ENCODE data around the gene COL4A1. TPM values are rescaled to one million over a fixed set of nuclear protein-coding genes. Genes with fewer than 3 reads are reported as not detected.

COL4A1 gene
- total RNA-seq, 1 donor from 2014 or later = 107 TPM

GRCh38 chr13:110225003-110225402 is 82.0 kb downstream of the COL4A1 start:
- intact Hi-C loops (cut with DNase I) = no loop called here
- no peak for DNase-seq
- no peak for ATAC-seq (ENCODE audit: poor library complexity)

GRCh38 chr13:110224519-110224918 is 82.4 kb downstream of the COL4A1 start:
- no peak for ATAC-seq (ENCODE audit: poor library complexity)
- no peak for DNase-seq
- intact Hi-C loops (cut with DNase I) = loop anchor here (5.0 kb wide), 2 partner anchors 83 to 188 kb away; partner anchors contain the start of genes COL4A1 and COL4A2

GRCh38 chr13:110221406-110222117 is 85.4 kb downstream of the COL4A1 start:
- intact Hi-C loops (cut with DNase I) = loop anchor here (5.0 kb wide), 2 partner anchors 86 to 191 kb away; partner anchors contain the start of genes COL4A1 and COL4A2
- peak; percentile 54 for ATAC-seq (ENCODE audit: poor library complexity)
- no peak for DNase-seq

- intact Hi-C loops (cut with DNase I) = loop anchor here (5.0 kb wide), 2 partner anchors 87 to 192 kb away; partner anchors contain the start of genes COL4A1 and COL4A2
- ATAC-seq (ENCODE audit: poor library complexity) = no peak
Observed at GRCh38 chr13:110220471-110220870, 86.5 kb downstream of the COL4A1 start.

GRCh38 chr13:110218581-110219201 is 88.3 kb downstream of the COL4A1 start:
- ATAC-seq (ENCODE audit: poor library complexity) (no peak), DNase-seq (no peak)
- intact Hi-C loops (cut with DNase I) = no loop called here

More at GRCh38 chr13:110220471-110220870, 86.5 kb downstream of the COL4A1 start:
- no peak for DNase-seq

GRCh38 chr13:110217811-110218210 is 89.1 kb downstream of the COL4A1 start:
- DNase-seq (no peak), ATAC-seq (ENCODE audit: poor library complexity) (no peak)
- intact Hi-C loops (cut with DNase I) = no loop called here

GRCh38 chr13:110217085-110217484 is 89.9 kb downstream of the COL4A1 start:
- no peak for DNase-seq
- intact Hi-C loops (cut with DNase I) = no loop called here
- ATAC-seq (ENCODE audit: poor library complexity) = peak; percentile 14

- no peak for DNase-seq
Observed at GRCh38 chr13:110216398-110217041, 90.4 kb downstream of the COL4A1 start.

GRCh38 chr13:110216006-110216397 is 91.0 kb downstream of the COL4A1 start:
- DNase-seq (no peak), ATAC-seq (ENCODE audit: poor library complexity) (peak; percentile 26)
- intact Hi-C loops (cut with DNase I) = no loop called here

More at GRCh38 chr13:110216398-110217041, 90.4 kb downstream of the COL4A1 start:
- intact Hi-C loops (cut with DNase I) = no loop called here
- peak; percentile 65 for ATAC-seq (ENCODE audit: poor library complexity)

GRCh38 chr13:110215606-110216005 is 91.4 kb downstream of the COL4A1 start:
- intact Hi-C loops (cut with DNase I) = no loop called here
- ATAC-seq (ENCODE audit: poor library complexity) = peak; percentile 14
- no peak for DNase-seq

GRCh38 chr13:110214637-110215036 is 92.3 kb downstream of the COL4A1 start:
- ATAC-seq (ENCODE audit: poor library complexity) (no peak), DNase-seq (no peak)
- intact Hi-C loops (cut with DNase I) = no loop called here

GRCh38 chr13:110213461-110214074 is 93.4 kb downstream of the COL4A1 start:
- ATAC-seq (ENCODE audit: poor library complexity) = no peak
- intact Hi-C loops (cut with DNase I) = no loop called here
- DNase-seq = no peak

GRCh38 chr13:110212529-110212928 is 94.4 kb downstream of the COL4A1 start:
- ATAC-seq (ENCODE audit: poor library complexity) (no peak), DNase-seq (no peak)
- intact Hi-C loops (cut with DNase I) = no loop called here

GRCh38 chr13:110211735-110212134 is 95.2 kb downstream of the COL4A1 start:
- intact Hi-C loops (cut with DNase I) = no loop called here
- DNase-seq = no peak
- no peak for ATAC-seq (ENCODE audit: poor library complexity)

- intact Hi-C loops (cut with DNase I) = no loop called here
- DNase-seq = no peak
Observed at GRCh38 chr13:110211046-110211445, 95.9 kb downstream of the COL4A1 start.

GRCh38 chr13:110210604-110210985 is 96.4 kb downstream of the COL4A1 start:
- no peak for DNase-seq
- intact Hi-C loops (cut with DNase I) = no loop called here

More at GRCh38 chr13:110211046-110211445, 95.9 kb downstream of the COL4A1 start:
- no peak for ATAC-seq (ENCODE audit: poor library complexity)

GRCh38 chr13:110209950-110210603 is 96.9 kb downstream of the COL4A1 start:
- no peak for ATAC-seq (ENCODE audit: poor library complexity)
- DNase-seq = no peak
- intact Hi-C loops (cut with DNase I) = no loop called here

More at GRCh38 chr13:110210604-110210985, 96.4 kb downstream of the COL4A1 start:
- no peak for ATAC-seq (ENCODE audit: poor library complexity)

- intact Hi-C loops (cut with DNase I) = no loop called here
- ATAC-seq (ENCODE audit: poor library complexity) (no peak), DNase-seq (no peak)
Observed at GRCh38 chr13:110208116-110208515, 98.8 kb downstream of the COL4A1 start.

GRCh38 chr13:110206996-110207395 is 100.0 kb downstream of the COL4A1 start:
- DNase-seq = no peak
- intact Hi-C loops (cut with DNase I) = no loop called here
- ATAC-seq (ENCODE audit: poor library complexity) = no peak

Measured in Right ventricle myocardium superior (tissue), 1 donor.